Endothelial cell of umbilical vein (primary cell): ENCODE measurements around the gene ZNF81. TPM values are rescaled to one million over a fixed set of nuclear protein-coding genes. Genes with fewer than 3 reads are reported as not detected.

Experiments used
- BruUV-seq: library from RNA; stranded (reverse); fragments of 400-500 nt; replicated peaks from 2 replicates; lab custom pipeline; 2021; lab: Mats Ljungman, UMichigan
- CTCF ChIA-PET: fragments of 300-600, 350-600 bp; sonication (Branson Sonifier 250); formaldehyde crosslinking; loops from one replicate; lab custom pipeline; 2021; ENCODE audit warnings: antibody characterized with exemption, inconsistent platforms; lab: Charles Lee
- POLR2A ChIA-PET: fragments of 300-600, 350-600 bp; sonication (Branson Sonifier 250); formaldehyde crosslinking; loops from one replicate; lab custom pipeline; 2021; ENCODE audit warnings: antibody characterized with exemption, inconsistent platforms; lab: Charles Lee
- DNase-seq: peaks from one replicate; pipeline ENCODE4 v3.0.0-alpha.2; 2011; ENCODE audit warnings: low read depth, low spot score
- FAIRE-seq: peaks from 2 replicates; lab custom pipeline; 2011; peaks lifted over from hg19 to GRCh38; lab: Jason Lieb, UNC
- H2AFZ ChIP-seq: 2 replicates; pipeline ENCODE4 v1.6.0; 2012; ENCODE audit warnings: low read depth, low read length, control low read depth, inconsistent platforms
- H3K27ac ChIP-seq: 2 replicates; pipeline ENCODE4 v1.5.1; 2011; ENCODE audit warnings: low read depth, mild to moderate bottlenecking, control low read depth, low read length, moderate library complexity; ENCODE audit not compliant: insufficient read depth
- H3K27me3 ChIP-seq, 2 experiments: 2 replicates each; pipeline versions ENCODE4 v1.6.0 to v1.6.1; 2011; ENCODE audit warnings: low read length in 2 of 2, mixed read lengths in 1 of 2; ENCODE audit not compliant: control insufficient read depth in 2 of 2, insufficient read depth in 2 of 2
- H3K36me3 ChIP-seq, 2 experiments: 2 replicates in 1 of 2; 3 replicates in 1 of 2; pipeline ENCODE4 v1.5.1; 2011; ENCODE audit warnings: low read length in 2 of 2, mild to moderate bottlenecking in 1 of 2, moderate library complexity in 1 of 2; ENCODE audit not compliant: control insufficient read depth in 2 of 2, insufficient read depth in 2 of 2; ENCODE audit errors: extremely low read depth in 1 of 2
- H3K4me1 ChIP-seq: 3 replicates; pipeline ENCODE4 v1.5.1; 2011; ENCODE audit warnings: mild to moderate bottlenecking, low read length; ENCODE audit not compliant: control insufficient read depth, insufficient read depth; ENCODE audit errors: extremely low read depth
- H3K4me2 ChIP-seq: 2 replicates; pipeline ENCODE4 v1.6.1; 2011; ENCODE audit warnings: low read length, control low read depth, mixed read lengths; ENCODE audit not compliant: insufficient read depth
- H3K4me3 ChIP-seq, 3 experiments: fragments of 200-600 bp in 1 of 3; sonication (generic), shearing (Covaris generic) in 1 of 3; replicated peaks in 1 of 3; 2 replicates each; pipeline ENCODE4 v1.5.1; 2011 to 2016; ENCODE audit warnings: control low read depth in 3 of 3, low read length in 3 of 3, mild to moderate bottlenecking in 2 of 3, inconsistent platforms in 1 of 3, low read depth in 1 of 3, moderate library complexity in 1 of 3; ENCODE audit not compliant: insufficient read depth in 1 of 3
- H3K79me2 ChIP-seq: 2 replicates; pipeline ENCODE4 v1.6.0; 2012; ENCODE audit warnings: low read length, inconsistent platforms; ENCODE audit not compliant: control insufficient read depth, insufficient read depth
- H3K9ac ChIP-seq: replicated peaks from 2 replicates; pipeline ENCODE3; 2011; ENCODE audit warnings: low read length, control low read depth; ENCODE audit not compliant: insufficient read depth; ENCODE audit errors: extremely low read depth
- H3K9me1 ChIP-seq: replicated peaks from 3 replicates; pipeline ENCODE4 v1.6.0; 2011; ENCODE audit warnings: mild to moderate bottlenecking, low read length; ENCODE audit not compliant: control insufficient read depth, insufficient read depth; ENCODE audit errors: extremely low read depth
- H3K9me3 ChIP-seq: replicated peaks from 2 replicates; pipeline ENCODE4 v1.5.1; 2012; ENCODE audit warnings: low read length, inconsistent platforms; ENCODE audit not compliant: control insufficient read depth, insufficient read depth
- H4K20me1 ChIP-seq: replicated peaks from 2 replicates; pipeline ENCODE3; 2011; ENCODE audit warnings: mild to moderate bottlenecking, low read length; ENCODE audit not compliant: control insufficient read depth, insufficient read depth; ENCODE audit errors: extremely low read depth
- EZH2 ChIP-seq: IDR thresholded peaks from 2 replicates; pipeline ENCODE4 v1.6.1; 2012; ENCODE audit warnings: borderline replicate concordance, low read depth, mild to moderate bottlenecking, moderate library complexity, low read length, inconsistent platforms; ENCODE audit not compliant: severe bottlenecking
- FOS ChIP-seq: IDR thresholded peaks from 2 replicates; pipeline ENCODE4 v1.6.1; 2011; ENCODE audit warnings: mild to moderate bottlenecking, low read length, moderate library complexity, borderline replicate concordance; ENCODE audit not compliant: insufficient read depth
- GATA2 ChIP-seq: IDR thresholded peaks from 2 replicates; pipeline ENCODE4 v1.7.0; 2011; ENCODE audit warnings: low read depth, mild to moderate bottlenecking, moderate library complexity, mixed read lengths, low read length; ENCODE audit not compliant: insufficient read length, insufficient read depth
- JUN ChIP-seq: IDR thresholded peaks from 2 replicates; pipeline ENCODE4 v1.6.1; 2011; ENCODE audit warnings: borderline replicate concordance, low read depth; ENCODE audit not compliant: insufficient read length, insufficient read depth
- MYC ChIP-seq: IDR thresholded peaks from one replicate; pipeline ENCODE4 v1.6.1; 2011; ENCODE audit warnings: mild to moderate bottlenecking, low read depth, low read length
- POLR2A ChIP-seq: IDR thresholded peaks from 2 replicates; pipeline ENCODE4 v1.6.1; 2012; ENCODE audit warnings: low read depth, mild to moderate bottlenecking, control low read depth, low read length
- POLR2AphosphoS5 ChIP-seq: IDR thresholded peaks from 2 replicates; pipeline ENCODE4 v1.6.1; 2012; ENCODE audit warnings: low read depth, mild to moderate bottlenecking, control low read depth, low read length, moderate library complexity; ENCODE audit not compliant: insufficient read depth
- dilution Hi-C: fragments of 300-500 bp; cut with MboI; formaldehyde crosslinking; loops from one replicate; pipeline ENCODE4 v1.15.0; 2019; ENCODE audit warnings: low sequenced_read_pairs; ENCODE audit not compliant: extremely low pct_ligation_motif_present
- intact Hi-C: fragments of 100-400 bp; cut with micrococcal nuclease; formaldehyde crosslinking; loops from one replicate; pipeline ENCODE4 v1.10.0; 2022
- polyA plus RNA-seq, 4 experiments: library from polyadenylated mRNA; depleted of rRNA in 3 of 4; stranded (reverse) in 3 of 4; unstranded in 1 of 4; fragments of >200 nt; gene quantifications; 2 replicates each; pipeline versions ENCODE4 v1.2.1 to v1.2.3, GENCODE V29; 2011 to 2012; ENCODE audit warnings: missing spikeins in 1 of 4
- total RNA-seq: library from RNA; stranded (reverse); gene quantifications from 2 replicates; pipeline ENCODE4 v1.2.3, GENCODE V29; 2021
- TF ChIP-seq, protein P1 (sequence below), 2 donors: IDR thresholded peaks; 1 replicate in 1 of 2; 2 replicates in 1 of 2; pipeline ENCODE4 v1.5.1; 2011; ENCODE audit warnings: low read length in 2 of 2, mild to moderate bottlenecking in 2 of 2, moderate library complexity in 2 of 2, control low read depth in 1 of 2, inconsistent platforms in 1 of 2, low read depth in 1 of 2; ENCODE audit not compliant: insufficient read depth in 1 of 2; ENCODE audit errors: extremely low read depth in 1 of 2
- TF ChIP-seq, protein P2 (sequence below): IDR thresholded peaks from 2 replicates; pipeline ENCODE4 v1.6.1; 2011; ENCODE audit not compliant: insufficient read depth, insufficient read length

ZNF81 gene
- total and polyA plus RNA-seq, 2 donors (not counting 3 experiments of a cell fraction or from before 2014, with no cell fraction given): 2.7 to 6.4 TPM

DNA sequence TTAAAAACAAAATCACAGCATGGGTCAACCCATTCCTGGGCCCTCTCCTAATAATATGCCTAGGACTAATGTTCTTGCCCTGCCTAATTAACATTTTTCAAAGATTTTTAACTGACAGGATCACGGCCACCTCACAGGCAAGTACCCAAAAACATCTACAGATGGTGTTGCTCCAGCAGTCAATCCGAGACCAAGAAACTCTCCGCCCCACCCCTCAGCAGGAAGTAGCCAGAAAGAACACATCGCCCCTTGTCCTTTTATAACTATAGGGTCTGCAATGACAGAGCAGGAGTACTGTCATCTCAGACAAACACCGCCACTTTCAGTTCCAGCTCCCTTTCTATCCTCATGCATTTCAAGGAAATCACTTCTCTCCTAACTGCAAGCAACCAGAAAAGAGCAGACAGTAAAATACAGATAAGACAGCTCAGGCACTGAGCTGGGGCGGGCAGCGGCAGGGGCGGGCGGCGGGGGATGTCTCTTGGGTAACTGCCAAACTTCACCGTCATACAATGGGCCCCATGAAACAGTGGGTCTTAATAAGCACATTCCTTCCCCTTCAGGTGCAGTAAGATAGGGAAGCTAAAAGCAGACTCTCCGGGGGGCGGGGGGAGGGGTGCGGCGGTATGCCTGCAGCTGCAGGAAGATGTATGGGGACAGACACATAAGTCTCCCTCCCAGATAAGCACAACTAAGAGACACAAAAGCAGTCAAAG lies 99.7 kb downstream of the ZNF81 start:
- Histone ChIP-seq H3K9me3 (no peaks in the 10 kb centered on the region), H3K27ac (no peak overlapping the region), H3K4me1 (no peaks in the 10 kb centered on the region), H3K9me1 (no peaks in the 10 kb centered on the region), H3K9ac (no peak overlapping the region), H3K4me3 (no peak overlapping the region), H3K79me2 (no peaks in the 10 kb centered on the region), H3K27me3 (no peaks in the 10 kb centered on the region), H3K4me2 (no peak overlapping the region), H4K20me1 (no peaks in the 10 kb centered on the region), H3K36me3 (no peaks in the 10 kb centered on the region), H2AFZ (no peak overlapping the region)
- no peak for DNase-seq
- intact Hi-C loops: no loop called here
- ChIA-PET POLR2A (no interaction called here), CTCF (no interaction called here)
- TF ChIP-seq, protein P1, sequence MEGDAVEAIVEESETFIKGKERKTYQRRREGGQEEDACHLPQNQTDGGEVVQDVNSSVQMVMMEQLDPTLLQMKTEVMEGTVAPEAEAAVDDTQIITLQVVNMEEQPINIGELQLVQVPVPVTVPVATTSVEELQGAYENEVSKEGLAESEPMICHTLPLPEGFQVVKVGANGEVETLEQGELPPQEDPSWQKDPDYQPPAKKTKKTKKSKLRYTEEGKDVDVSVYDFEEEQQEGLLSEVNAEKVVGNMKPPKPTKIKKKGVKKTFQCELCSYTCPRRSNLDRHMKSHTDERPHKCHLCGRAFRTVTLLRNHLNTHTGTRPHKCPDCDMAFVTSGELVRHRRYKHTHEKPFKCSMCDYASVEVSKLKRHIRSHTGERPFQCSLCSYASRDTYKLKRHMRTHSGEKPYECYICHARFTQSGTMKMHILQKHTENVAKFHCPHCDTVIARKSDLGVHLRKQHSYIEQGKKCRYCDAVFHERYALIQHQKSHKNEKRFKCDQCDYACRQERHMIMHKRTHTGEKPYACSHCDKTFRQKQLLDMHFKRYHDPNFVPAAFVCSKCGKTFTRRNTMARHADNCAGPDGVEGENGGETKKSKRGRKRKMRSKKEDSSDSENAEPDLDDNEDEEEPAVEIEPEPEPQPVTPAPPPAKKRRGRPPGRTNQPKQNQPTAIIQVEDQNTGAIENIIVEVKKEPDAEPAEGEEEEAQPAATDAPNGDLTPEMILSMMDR (IDR thresholded peaks at IDR 0.05; ENCODE audit: extremely low read depth in 1 of 2, insufficient read depth in 1 of 2, low read depth in 1 of 2, low read length in 2 of 2): no peak
- TF ChIP-seq, protein P2, sequence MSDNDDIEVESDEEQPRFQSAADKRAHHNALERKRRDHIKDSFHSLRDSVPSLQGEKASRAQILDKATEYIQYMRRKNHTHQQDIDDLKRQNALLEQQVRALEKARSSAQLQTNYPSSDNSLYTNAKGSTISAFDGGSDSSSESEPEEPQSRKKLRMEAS: no peak
- no peak for TF ChIP-seq EZH2
- no peak for TF ChIP-seq POLR2A
- TF ChIP-seq POLR2AphosphoS5: no peak
- TF ChIP-seq JUN: no peak
- no peak for TF ChIP-seq GATA2
- TF ChIP-seq MYC: no peak
- no peak for TF ChIP-seq FOS
- dilution Hi-C loops: no loop called here
- no peak for FAIRE-seq
- BruUV-seq: no TSS peak
